Renal cortex interstitium (tissue), 15 donors: ENCODE data around the gene PSRC1. TPM values are rescaled to one million over a fixed set of nuclear protein-coding genes. Genes with fewer than 3 reads are reported as not detected.
A peak's percentile ranks its signal among the peaks of the same experiment; 100 is the strongest.
"Not testable (repeated sequence)": the region's sequence is repeated elsewhere in the genome, so short reads cannot be mapped to it uniquely, and the experiment has no call there.

Experiments used
- DNase-seq, 11 donors: peaks; one replicate each; pipeline ENCODE4 v3.0.0-alpha.2; 2013; ENCODE audit warnings: low read depth in 9 of 11, low spot score in 4 of 11; ENCODE audit errors: extremely low read depth in 1 of 11
- long read RNA-seq, 16 experiments: transcript quantifications; one replicate each; lab custom pipeline, GENCODE V29; 2026
- polyA plus RNA-seq, 3 donors: library from polyadenylated mRNA; unstranded; fragments of 120-200 nt; gene quantifications; one replicate each; pipeline ENCODE4 v1.2.1, GENCODE V29; 2013; ENCODE audit not compliant: insufficient read length in 3 of 3

PSRC1 gene
- polyA plus RNA-seq = 10 to 100 TPM; 25.1 to 32.6 (median 27.1) TPM
- long read RNA-seq, donor 1, partial matches to known transcripts = 0 of 3 reads
- long read RNA-seq, donor 1, other reads (novel, unspliced or antisense) = 0 of 3 reads
- long read RNA-seq, donor 2, partial matches to known transcripts = 0 of 1 reads
- long read RNA-seq, donor 2, other reads (novel, unspliced or antisense) = 0 of 1 reads
- long read RNA-seq, donor 3, partial matches to known transcripts = 0 of 4 reads
- long read RNA-seq, donor 3, other reads (novel, unspliced or antisense) = 0 of 4 reads
- long read RNA-seq, donor 4, partial matches to known transcripts = 0 of 4 reads
- long read RNA-seq, donor 4, other reads (novel, unspliced or antisense) = 0 of 4 reads
- long read RNA-seq, donor 5 = 0 reads
- long read RNA-seq, donor 6, partial matches to known transcripts = 6 of 9 reads
- long read RNA-seq, donor 6, other reads (novel, unspliced or antisense) = 0 of 9 reads
- long read RNA-seq, donor 7, partial matches to known transcripts = 6 of 12 reads
- long read RNA-seq, donor 7, other reads (novel, unspliced or antisense) = 0 of 12 reads
- long read RNA-seq, donor 8, transcript PSRC1-204 (8 exons, 1,742 nt) = major isoform, 5 of 21 reads
- long read RNA-seq, donor 8, partial matches to known transcripts = 12 of 21 reads
- long read RNA-seq, donor 8, other reads (novel, unspliced or antisense) = 0 of 21 reads
- long read RNA-seq, donor 9, partial matches to known transcripts = 0 of 5 reads
- long read RNA-seq, donor 9, other reads (novel, unspliced or antisense) = 0 of 5 reads
- long read RNA-seq, donor 10, partial matches to known transcripts = 0 of 2 reads
- long read RNA-seq, donor 10, other reads (novel, unspliced or antisense) = 0 of 2 reads
- long read RNA-seq, donor 11, partial matches to known transcripts = 0 of 2 reads
- long read RNA-seq, donor 11, other reads (novel, unspliced or antisense) = 0 of 2 reads
- long read RNA-seq, donor 12, partial matches to known transcripts = 0 of 1 reads
- long read RNA-seq, donor 12, other reads (novel, unspliced or antisense) = 0 of 1 reads
- long read RNA-seq, donor 13, partial matches to known transcripts = 18 of 23 reads
- long read RNA-seq, donor 13, other reads (novel, unspliced or antisense) = 0 of 23 reads
- long read RNA-seq, donor 14, partial matches to known transcripts = 0 of 6 reads
- long read RNA-seq, donor 14, other reads (novel, unspliced or antisense) = 0 of 6 reads
- long read RNA-seq, donor 15, partial matches to known transcripts = 0 of 2 reads
- long read RNA-seq, donor 15, other reads (novel, unspliced or antisense) = 0 of 2 reads
- long read RNA-seq, donor 16, partial matches to known transcripts = 0 of 10 reads
- long read RNA-seq, donor 16, other reads (novel, unspliced or antisense) = 0 of 10 reads

DNA sequence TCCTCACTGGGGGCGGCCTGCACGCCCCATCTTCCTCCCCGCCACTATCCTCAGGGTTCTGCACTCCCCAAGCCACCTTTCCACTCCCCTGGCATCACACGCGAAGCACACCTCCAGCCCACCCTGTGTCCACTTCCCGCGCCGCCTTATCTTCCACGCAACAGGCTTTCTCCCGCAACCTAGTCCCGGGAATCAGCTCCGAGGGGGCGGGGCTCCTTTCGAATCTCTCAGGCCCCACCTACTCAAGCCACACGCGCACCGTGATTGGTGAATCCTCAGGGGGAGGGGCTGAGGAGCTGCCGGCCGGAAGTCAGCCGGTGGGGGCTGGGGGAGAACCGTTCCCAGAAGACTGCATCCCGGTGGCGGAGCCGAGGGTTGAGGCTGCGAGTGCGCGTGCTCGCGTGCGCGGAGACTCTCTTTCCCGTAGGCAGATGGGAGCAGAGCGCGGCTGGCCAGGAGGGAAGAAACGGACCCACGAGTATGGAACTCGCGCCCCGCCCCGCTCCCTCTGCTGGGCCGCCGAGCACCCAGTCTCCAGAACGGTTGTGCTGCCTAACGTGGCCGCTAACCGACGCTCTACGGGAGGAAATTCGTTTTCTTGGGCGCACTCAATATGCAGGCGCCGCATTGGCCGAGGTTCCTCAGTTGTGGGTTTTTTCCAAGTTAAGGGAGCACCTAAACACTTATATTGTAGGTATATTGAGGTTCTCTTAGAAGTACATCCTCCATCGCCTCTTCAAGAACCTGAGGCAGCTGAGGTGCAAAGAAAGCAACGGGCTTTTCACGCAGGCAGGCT, at the start of gene PSRC1:
Gene PSRC1, minus strand, starts transcription at position 194 of the 796 bp plus-strand sequence.
- DNase-seq = peak; percentile 80 to 96 (median 93)

GRCh38 chr1:109331113-109331512, 48.2 kb upstream of the PSRC1 start:
- DNase-seq = no peak

DNA sequence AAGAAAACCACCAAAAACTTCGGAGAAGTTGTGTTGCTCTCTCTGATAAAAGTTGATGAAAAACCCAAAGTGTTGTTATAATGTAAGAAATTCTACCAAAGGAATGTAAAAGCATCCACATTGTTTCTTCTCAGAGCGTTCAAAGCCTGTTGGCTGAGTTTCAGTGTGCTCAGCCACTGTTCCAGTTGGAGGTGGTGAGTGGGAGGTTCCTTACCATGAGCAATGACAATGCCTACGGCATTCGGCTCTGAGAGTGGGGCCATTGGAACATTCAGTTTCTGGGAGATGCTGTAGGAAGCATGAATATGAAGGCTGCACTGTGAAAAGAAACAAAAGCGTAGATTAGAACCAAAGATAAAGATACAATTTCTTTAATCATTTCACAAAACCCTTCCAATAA, 44.3 kb upstream of the PSRC1 start:
- no peak for DNase-seq

DNA sequence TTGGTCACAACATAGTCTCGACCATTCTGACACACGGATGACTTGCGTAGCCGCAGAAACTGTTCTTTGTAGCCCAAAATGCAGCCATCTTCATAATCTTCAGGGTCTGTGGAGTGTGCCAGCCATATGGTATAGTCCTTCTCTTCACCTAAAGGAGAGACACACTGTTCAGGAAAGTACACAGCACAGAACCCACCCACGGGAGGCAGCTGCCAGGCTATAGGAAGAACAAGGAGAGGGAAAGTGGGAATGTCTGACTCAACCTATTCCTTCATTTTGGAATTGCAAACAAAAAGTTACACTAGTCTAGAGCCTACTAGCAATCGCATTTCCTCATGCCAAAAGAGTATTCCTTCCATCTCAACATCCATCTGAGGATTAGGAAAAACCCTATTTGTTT, 40.0 kb upstream of the PSRC1 start:
- DNase-seq = no peak

DNA sequence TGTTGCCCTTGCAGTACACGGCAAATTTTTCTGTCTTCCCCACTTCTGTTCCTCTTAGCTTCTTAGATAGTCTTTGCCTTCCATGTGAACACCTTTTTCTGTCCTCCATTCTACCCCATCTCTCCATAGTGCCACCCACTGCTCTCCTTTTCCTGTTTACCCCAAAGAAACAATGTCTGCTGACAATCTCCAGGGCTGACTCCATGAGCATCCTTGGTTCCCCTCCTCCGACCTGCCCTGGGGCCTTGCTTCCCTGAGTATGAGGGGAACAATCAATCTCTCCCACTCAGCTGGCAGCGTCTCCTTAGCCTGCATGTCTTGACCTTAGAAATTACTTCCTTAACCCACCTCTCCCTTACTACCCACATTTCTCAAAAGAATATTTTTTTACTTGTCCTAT, 36.2 kb upstream of the PSRC1 start:
- no peak for DNase-seq

DNA sequence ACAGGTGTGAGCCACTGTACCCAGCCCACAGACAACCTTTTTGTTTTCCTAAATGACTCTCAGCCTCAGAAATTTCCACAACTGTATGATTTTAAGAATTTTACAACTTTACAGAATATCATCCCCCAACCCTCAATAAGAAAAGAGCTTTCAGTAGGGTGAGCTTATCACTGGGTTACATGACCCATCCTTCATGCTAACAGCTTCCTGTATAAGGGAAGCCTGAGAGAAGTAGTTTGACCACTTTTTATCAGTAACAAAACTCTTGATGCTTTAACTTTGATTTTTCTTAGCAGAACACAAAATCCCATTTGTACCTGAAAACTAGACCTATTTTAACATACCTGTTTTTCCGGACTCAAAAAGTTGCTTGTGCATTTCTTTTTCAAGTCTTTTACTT, 33.6 kb upstream of the PSRC1 start:
- DNase-seq = no peak

GRCh38 chr1:109315288-109315687, 32.3 kb upstream of the PSRC1 start:
- DNase-seq = no peak

DNA sequence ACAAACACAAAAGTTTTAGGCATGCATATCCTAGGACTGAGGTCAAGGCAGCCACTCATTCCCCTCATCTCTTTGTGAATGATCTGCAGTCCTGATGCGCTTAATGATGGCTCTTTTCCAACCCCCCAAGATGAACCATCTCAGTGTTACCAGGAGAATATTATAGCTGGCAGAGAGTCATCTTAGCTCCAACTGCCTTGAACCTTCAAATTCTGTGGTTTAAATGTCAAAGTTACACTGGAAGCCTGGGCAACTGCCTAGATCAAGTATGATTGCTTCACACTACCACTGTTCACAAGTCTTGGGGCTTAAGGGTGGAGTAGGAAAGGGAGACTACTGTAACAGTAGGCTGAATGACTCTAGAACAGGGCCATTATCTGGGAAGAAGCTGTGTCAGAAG, 31.9 kb upstream of the PSRC1 start:
- DNase-seq = no peak

DNA sequence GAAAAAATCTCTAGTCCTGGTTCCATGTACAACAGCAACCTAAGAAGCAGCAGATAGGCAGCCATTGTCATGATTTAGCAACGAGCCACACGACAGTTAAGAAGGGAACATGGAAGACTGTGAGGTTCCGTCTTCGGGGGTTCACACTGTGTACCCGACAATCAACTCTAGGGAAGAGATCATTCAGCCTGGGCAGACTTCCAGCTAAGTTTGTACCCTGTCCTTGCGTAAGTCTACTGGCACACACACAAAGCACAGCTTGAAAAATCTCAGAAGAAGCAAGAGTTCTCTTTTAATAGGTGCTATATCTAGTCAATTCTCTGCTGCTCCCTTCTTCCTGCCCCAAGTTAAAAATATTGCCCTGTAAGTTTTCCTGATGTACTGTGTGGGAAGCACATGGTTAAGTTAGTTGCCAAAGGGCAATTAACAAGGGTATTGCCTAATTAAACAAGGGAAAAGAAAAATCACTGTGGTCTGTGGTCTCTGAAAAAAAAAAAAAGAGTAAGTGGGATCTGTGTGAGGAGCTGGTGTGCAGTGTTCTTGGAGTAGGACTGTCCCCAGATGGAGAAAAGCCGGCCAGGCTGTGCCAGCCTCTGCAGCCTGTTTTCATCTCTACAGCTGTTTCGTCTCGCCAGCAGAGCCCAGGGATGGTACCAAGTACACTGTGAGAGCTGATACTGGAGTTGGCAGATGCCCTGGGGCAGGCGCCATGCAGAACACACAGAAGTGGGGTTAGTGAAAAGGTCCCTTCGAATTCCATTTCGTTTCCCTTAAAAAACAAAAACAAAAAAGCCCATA, 30.2 kb upstream of the PSRC1 start:
- no peak for DNase-seq

DNA sequence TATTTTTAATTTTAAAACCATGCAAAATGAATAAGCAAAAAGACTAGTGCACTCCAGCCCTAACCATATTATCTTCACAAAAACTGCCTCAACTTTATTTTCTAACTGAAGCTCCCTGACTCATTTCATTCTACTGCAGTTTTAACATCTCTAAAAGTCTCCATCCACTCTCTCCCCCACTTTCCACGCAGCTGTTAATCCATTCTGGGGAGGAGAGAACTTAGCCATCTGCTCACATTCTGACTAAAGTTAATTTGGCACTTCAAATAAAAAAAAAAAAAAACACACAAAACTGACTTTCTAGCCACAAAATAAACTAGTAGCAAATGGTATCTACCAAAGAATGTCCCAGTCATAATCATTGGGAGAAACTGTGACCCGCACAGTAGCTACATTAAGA, 29.3 kb upstream of the PSRC1 start:
- DNase-seq = no peak

DNA sequence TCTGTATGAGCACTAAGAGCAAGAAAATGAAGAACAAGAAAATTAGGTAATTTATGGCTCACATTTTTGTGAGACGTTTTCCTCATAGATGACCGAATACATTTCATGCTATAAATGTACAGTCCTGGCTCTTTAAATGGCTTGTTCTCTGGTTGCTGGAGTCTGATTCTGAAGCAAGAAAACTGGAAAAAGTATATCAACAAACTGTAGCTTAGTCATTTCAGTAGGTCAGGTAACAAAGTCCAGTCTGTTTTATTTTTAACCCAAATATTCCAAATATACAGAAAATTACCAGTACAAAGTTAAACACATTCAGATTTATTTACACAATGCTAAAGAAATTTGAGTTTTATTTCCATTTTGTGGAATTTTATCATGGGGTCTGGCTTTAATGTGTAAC, 26.4 kb upstream of the PSRC1 start:
- no peak for DNase-seq

- DNase-seq = no peak
Observed at GRCh38 chr1:109307274-109308021, 24.5 kb upstream of the PSRC1 start.

DNA sequence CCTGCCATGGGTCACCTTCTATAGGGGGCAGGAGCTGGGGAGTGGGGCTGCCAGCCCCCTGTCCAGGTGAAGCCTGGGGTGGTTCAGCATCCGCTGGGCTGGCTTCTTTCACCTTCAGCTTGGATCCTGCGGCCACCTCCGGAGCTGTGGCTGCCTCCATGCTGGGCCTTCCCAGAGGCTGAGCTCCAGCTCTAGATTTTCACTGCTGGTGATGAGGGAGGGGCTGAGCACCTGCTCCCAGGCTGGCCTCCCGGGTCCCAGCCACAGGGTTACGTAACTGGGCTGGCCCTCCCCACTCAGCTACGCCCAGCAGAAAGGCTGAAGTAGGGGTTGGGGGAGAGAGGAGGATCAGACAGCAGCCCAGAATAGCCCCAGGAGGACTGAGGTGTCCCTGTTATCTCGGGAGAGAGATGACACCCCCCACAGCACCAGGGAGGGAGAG, 23.9 kb upstream of the PSRC1 start, which contains the start of gene MYBPHL:
Gene MYBPHL, minus strand, starts transcription at position 180 of the 442 bp plus-strand sequence. Its CDS starts 20 bp downstream, at position 160.
- no peak for DNase-seq

GRCh38 chr1:109305991-109306390, 23.0 kb upstream of the PSRC1 start:
- not testable (repeated sequence) for DNase-seq

- no peak for DNase-seq
Observed at GRCh38 chr1:109304226-109304920, 21.4 kb upstream of the PSRC1 start.

- no peak for DNase-seq
Observed at GRCh38 chr1:109301874-109302273, 18.9 kb upstream of the PSRC1 start.
